Upper lobe of left lung (tissue), 4 donors: ENCODE data around the gene NAA16.

ENCODE experiments used
- EP300 ChIP-seq, 4 donors: sonication (generic); formaldehyde crosslinking; IDR thresholded peaks; one replicate each; pipeline ENCODE4 v1.5.1; 2017; ENCODE audit warnings: antibody characterized with exemption in 4 of 4, control low read depth in 2 of 4
- TF ChIP-seq, protein P1 (sequence below), 6 experiments: fragments of 450-650 bp in 4 of 6; fragments of 200-600 bp in 2 of 6; sonication (generic) in 2 of 6; IDR thresholded peaks; one replicate each; pipeline ENCODE4 v1.5.1; 2016 to 2019; ENCODE audit warnings: antibody characterized with exemption in 6 of 6

DNA sequence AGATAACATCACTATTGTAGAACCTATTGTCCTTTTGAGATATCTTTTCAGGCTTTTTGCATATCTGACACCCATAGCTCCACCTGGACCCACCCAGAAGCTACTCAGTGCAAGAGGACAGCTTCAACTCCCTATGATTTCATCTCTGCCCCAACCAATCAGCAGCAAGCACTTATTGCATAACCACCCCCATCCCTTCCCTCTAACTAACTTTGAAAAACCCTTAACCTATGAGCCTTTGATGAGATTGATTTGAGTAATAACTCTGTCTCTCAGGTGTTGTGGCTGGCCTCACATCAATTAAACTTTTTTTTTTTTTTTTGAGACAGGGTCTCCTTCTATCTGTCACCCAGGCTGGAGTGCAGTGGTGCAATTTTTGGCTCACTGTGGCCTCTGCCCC is 34.2 kb upstream of the NAA16 start:
- TF ChIP-seq, protein P1, sequence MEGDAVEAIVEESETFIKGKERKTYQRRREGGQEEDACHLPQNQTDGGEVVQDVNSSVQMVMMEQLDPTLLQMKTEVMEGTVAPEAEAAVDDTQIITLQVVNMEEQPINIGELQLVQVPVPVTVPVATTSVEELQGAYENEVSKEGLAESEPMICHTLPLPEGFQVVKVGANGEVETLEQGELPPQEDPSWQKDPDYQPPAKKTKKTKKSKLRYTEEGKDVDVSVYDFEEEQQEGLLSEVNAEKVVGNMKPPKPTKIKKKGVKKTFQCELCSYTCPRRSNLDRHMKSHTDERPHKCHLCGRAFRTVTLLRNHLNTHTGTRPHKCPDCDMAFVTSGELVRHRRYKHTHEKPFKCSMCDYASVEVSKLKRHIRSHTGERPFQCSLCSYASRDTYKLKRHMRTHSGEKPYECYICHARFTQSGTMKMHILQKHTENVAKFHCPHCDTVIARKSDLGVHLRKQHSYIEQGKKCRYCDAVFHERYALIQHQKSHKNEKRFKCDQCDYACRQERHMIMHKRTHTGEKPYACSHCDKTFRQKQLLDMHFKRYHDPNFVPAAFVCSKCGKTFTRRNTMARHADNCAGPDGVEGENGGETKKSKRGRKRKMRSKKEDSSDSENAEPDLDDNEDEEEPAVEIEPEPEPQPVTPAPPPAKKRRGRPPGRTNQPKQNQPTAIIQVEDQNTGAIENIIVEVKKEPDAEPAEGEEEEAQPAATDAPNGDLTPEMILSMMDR (IDR thresholded peaks at IDR 0.05): no peak
- TF ChIP-seq EP300 (IDR thresholded peaks at IDR 0.05): no peak
